CD14-positive monocyte (primary cell): Measurements from ENCODE around the gene TRPM4. TPM values are rescaled to one million over a fixed set of nuclear protein-coding genes. Genes with fewer than 3 reads are reported as not detected.
"Not testable (repeated sequence)": the region's sequence is repeated elsewhere in the genome, so short reads cannot be mapped to it uniquely, and the experiment has no call there.

ENCODE experiments used
- DNase-seq, 3 donors: peaks; one replicate each; pipeline ENCODE4 v3.0.0-alpha.2; 2011 to 2022
- H2AFZ ChIP-seq: 2 replicates; pipeline ENCODE4 v1.6.0; 2012; ENCODE audit warnings: mild to moderate bottlenecking, low read depth, low read length, inconsistent platforms; ENCODE audit not compliant: insufficient read depth, poor library complexity, severe bottlenecking
- H3K27ac ChIP-seq, 2 donors: 1 replicate in 1 of 2; 2 replicates in 1 of 2; pipeline ENCODE4 v1.5.1; 2012 to 2013; ENCODE audit warnings: low read length in 2 of 2, control low read depth in 1 of 2, inconsistent platforms in 1 of 2, low read depth in 1 of 2, mild to moderate bottlenecking in 1 of 2
- H3K27me3 ChIP-seq, 2 donors: one replicate each; pipeline versions ENCODE4 v1.6.0 to v1.6.1; 2011 to 2013; ENCODE audit warnings: low read length in 2 of 2; ENCODE audit not compliant: control insufficient read depth in 2 of 2, insufficient read depth in 2 of 2
- H3K36me3 ChIP-seq, 2 donors: replicated peaks in 1 of 2; 1 replicate in 1 of 2; 2 replicates in 1 of 2; pipeline versions ENCODE4 v1.5.1 to v1.6.1; 2012 to 2013; ENCODE audit warnings: low read length in 2 of 2, control low read depth in 1 of 2, inconsistent platforms in 1 of 2, mild to moderate bottlenecking in 1 of 2; ENCODE audit not compliant: insufficient read depth in 2 of 2, control insufficient read depth in 1 of 2
- H3K4me1 ChIP-seq, 2 donors: 1 replicate in 1 of 2; 2 replicates in 1 of 2; pipeline versions ENCODE4 v1.5.1 to v1.6.1; 2012 to 2013; ENCODE audit warnings: low read length in 2 of 2, control low read depth in 1 of 2, inconsistent platforms in 1 of 2, mild to moderate bottlenecking in 1 of 2, moderate library complexity in 1 of 2; ENCODE audit not compliant: insufficient read depth in 2 of 2, control insufficient read depth in 1 of 2
- H3K4me2 ChIP-seq: replicated peaks from 2 replicates; pipeline ENCODE3; 2012; ENCODE audit warnings: low read length, moderate library complexity, mild to moderate bottlenecking; ENCODE audit not compliant: poor library complexity, severe bottlenecking; ENCODE audit errors: extremely low read depth
- H3K4me3 ChIP-seq, 3 experiments: fragments of 200-600 bp in 1 of 3; sonication (generic) in 1 of 3; replicated peaks in 1 of 3; 1 replicate in 2 of 3; 2 replicates in 1 of 3; pipeline ENCODE4 v1.5.1; 2011 to 2013; ENCODE audit warnings: low read length in 3 of 3, mild to moderate bottlenecking in 3 of 3, control low read depth in 2 of 3, low read depth in 2 of 3, inconsistent platforms in 1 of 3, moderate library complexity in 1 of 3
- H3K79me2 ChIP-seq: 2 replicates; pipeline ENCODE4 v1.6.0; 2012; ENCODE audit warnings: mild to moderate bottlenecking, control low read depth, inconsistent platforms, low read length, moderate library complexity; ENCODE audit not compliant: insufficient read depth
- H3K9ac ChIP-seq: 2 replicates; pipeline ENCODE4 v1.6.0; 2017; ENCODE audit warnings: low read length, mild to moderate bottlenecking; ENCODE audit not compliant: insufficient read depth, poor library complexity, severe bottlenecking
- H3K9me3 ChIP-seq, 2 donors: replicated peaks in 1 of 2; 1 replicate in 1 of 2; 2 replicates in 1 of 2; pipeline versions ENCODE4 v1.5.1 to v1.6.1; 2012 to 2013; ENCODE audit warnings: low read length in 2 of 2, control low read depth in 1 of 2; ENCODE audit not compliant: control insufficient read depth in 1 of 2, insufficient read depth in 1 of 2
- H4K20me1 ChIP-seq: 2 replicates; pipeline ENCODE4 v1.6.0; 2012; ENCODE audit warnings: mild to moderate bottlenecking, low read length, control low read depth, moderate library complexity; ENCODE audit not compliant: insufficient read depth
- H3K27ac Mint-ChIP-seq, 7 donors: one replicate each; pipeline ENCODE4 v1.8.0; 2020; ENCODE audit warnings: mild to moderate bottlenecking in 7 of 7, mixed read lengths in 7 of 7, moderate library complexity in 6 of 7, inconsistent platforms in 2 of 7
- H3K27me3 Mint-ChIP-seq, 3 donors: one replicate each; pipeline ENCODE4 v1.8.0; 2021 to 2022; ENCODE audit warnings: low read depth in 3 of 3, mild to moderate bottlenecking in 3 of 3, mixed read lengths in 3 of 3, moderate library complexity in 3 of 3, inconsistent platforms in 1 of 3
- H3K36me3 Mint-ChIP-seq, 2 donors: one replicate each; pipeline ENCODE4 v1.8.0; 2020; ENCODE audit warnings: mixed read lengths in 2 of 2, inconsistent platforms in 1 of 2, mild to moderate bottlenecking in 1 of 2
- H3K4me1 Mint-ChIP-seq: one replicate; pipeline ENCODE4 v1.8.0; 2020; ENCODE audit warnings: mild to moderate bottlenecking, mixed read lengths
- H3K4me3 Mint-ChIP-seq, 2 donors: one replicate each; pipeline ENCODE4 v1.8.0; 2020; ENCODE audit warnings: mild to moderate bottlenecking in 2 of 2, mixed read lengths in 2 of 2, moderate library complexity in 1 of 2
- H3K9me3 Mint-ChIP-seq, 7 donors: one replicate each; pipeline ENCODE4 v1.8.0; 2020 to 2022; ENCODE audit warnings: mixed read lengths in 7 of 7, mild to moderate bottlenecking in 6 of 7, moderate library complexity in 6 of 7, inconsistent platforms in 2 of 7
- WGBS: methylation state at CpG from one replicate; pipeline ENCODE4 v1.1.5; 2013; ENCODE audit warnings: missing lambda C conversion rate; ENCODE audit not compliant: insufficient coverage; 5-methylcytosine and 5-hydroxymethylcytosine counted together
- intact Hi-C, 2 donors: fragments of 100-400 bp; cut with micrococcal nuclease; formaldehyde crosslinking; loops; one replicate each; pipeline versions ENCODE4 v1.15.0 to v1.15.1; 2023
- polyA plus RNA-seq, 3 donors: library from polyadenylated mRNA; depleted of rRNA in 1 of 3; unstranded in 2 of 3; stranded (reverse) in 1 of 3; fragments of 300-500 nt in 2 of 3; fragments of >200 nt in 1 of 3; fragmentation: Illumina TruSeq in 2 of 3; gene quantifications; 1 replicate in 2 of 3; 2 replicates in 1 of 3; pipeline ENCODE4 v1.2.3, GENCODE V29; 2012 to 2021
- TF ChIP-seq, protein P1 (sequence below): fragments of 200-600 bp; IDR thresholded peaks from one replicate; pipeline ENCODE4 v1.8.0; 2022; ENCODE audit warnings: antibody characterized with exemption, mild to moderate bottlenecking

The TRPM4 gene
- polyA plus RNA-seq, 3 donors, result 6.0 to 6.9 (median 6.6) TPM

DNA sequence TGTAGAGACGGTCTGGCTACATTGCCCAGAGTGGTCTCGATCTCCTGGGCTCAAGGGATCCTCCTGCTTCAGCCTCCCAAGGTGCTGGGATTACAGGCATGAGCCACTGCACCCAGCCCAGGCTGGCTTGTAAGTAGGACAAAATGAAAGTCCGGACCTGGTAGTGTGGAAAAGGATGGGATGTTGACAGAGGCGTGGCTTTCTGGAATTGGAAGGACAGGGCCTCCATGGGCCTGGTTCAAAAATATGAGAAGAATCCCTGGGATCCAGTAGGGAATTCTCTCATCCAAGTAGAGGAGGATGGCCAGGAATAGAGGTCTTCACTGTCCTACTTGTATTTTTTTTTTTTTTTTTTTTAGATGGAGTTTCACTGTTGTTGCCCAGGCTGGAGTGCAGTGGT is 64.9 kb downstream of the TRPM4 start:
- peaks cover 2 to 11% (median 3%) of the 10 kb centered on the region in 3 donors for H3K27me3 Mint-ChIP-seq
- H3K27me3 ChIP-seq, result no peaks in the 10 kb centered on the region
- DNase-seq, result no peak
- WGBS, result 96% methylated on average over 3 of the region's 4 CpGs
- no peaks in the 10 kb centered on the region for H3K4me1 ChIP-seq
- H4K20me1 ChIP-seq, result no peaks in the 10 kb centered on the region
- H3K79me2 ChIP-seq, result no peaks in the 10 kb centered on the region
- H3K36me3 ChIP-seq, result no peaks in the 10 kb centered on the region
- TF ChIP-seq, protein P1, sequence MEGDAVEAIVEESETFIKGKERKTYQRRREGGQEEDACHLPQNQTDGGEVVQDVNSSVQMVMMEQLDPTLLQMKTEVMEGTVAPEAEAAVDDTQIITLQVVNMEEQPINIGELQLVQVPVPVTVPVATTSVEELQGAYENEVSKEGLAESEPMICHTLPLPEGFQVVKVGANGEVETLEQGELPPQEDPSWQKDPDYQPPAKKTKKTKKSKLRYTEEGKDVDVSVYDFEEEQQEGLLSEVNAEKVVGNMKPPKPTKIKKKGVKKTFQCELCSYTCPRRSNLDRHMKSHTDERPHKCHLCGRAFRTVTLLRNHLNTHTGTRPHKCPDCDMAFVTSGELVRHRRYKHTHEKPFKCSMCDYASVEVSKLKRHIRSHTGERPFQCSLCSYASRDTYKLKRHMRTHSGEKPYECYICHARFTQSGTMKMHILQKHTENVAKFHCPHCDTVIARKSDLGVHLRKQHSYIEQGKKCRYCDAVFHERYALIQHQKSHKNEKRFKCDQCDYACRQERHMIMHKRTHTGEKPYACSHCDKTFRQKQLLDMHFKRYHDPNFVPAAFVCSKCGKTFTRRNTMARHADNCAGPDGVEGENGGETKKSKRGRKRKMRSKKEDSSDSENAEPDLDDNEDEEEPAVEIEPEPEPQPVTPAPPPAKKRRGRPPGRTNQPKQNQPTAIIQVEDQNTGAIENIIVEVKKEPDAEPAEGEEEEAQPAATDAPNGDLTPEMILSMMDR, result no peak
- H3K27ac ChIP-seq, result no peak overlapping the region
- H3K9ac ChIP-seq, result no peak overlapping the region
- H3K4me1 Mint-ChIP-seq, result no peaks in the 10 kb centered on the region
- no peak overlapping the region for H3K4me3 Mint-ChIP-seq
- H3K9me3 Mint-ChIP-seq, result no peaks in the 10 kb centered on the region
- H2AFZ ChIP-seq, result no peak overlapping the region
- no peaks in the 10 kb centered on the region for H3K36me3 Mint-ChIP-seq
- H3K9me3 ChIP-seq, result no peaks in the 10 kb centered on the region
- H3K4me3 ChIP-seq, result no peak overlapping the region
- intact Hi-C loops, result no loop called here
- H3K4me2 ChIP-seq, result no peak overlapping the region
- H3K27ac Mint-ChIP-seq, result no peak overlapping the region

DNA sequence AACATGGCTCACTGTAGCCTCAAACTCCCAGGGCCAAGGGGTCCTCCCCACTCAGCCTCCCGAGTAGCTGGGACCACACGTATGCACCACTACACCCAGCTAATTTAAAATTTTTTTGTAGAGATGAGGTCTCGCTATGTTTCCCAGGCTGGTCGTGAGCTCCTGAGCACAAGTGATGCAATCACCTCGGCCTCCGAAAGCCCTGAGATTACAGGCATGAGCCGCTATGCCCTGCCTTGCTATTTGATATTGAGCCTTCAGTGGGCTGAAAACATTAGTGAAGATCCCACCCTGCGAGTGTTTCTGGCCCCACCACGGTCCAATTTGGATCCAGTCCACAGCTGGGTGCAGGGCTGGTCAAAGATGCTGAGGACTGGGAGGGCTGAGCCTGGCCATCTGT is 65.9 kb downstream of the TRPM4 start:
- WGBS, result 78% methylated on average over 7 of the region's 9 CpGs
- H3K27me3 ChIP-seq, result no peaks in the 10 kb centered on the region
- H3K27ac ChIP-seq, result no peak overlapping the region
- no peaks in the 10 kb centered on the region for H3K36me3 Mint-ChIP-seq
- no peak overlapping the region for H3K4me3 Mint-ChIP-seq
- H3K9ac ChIP-seq, result no peak overlapping the region
- H3K9me3 Mint-ChIP-seq, result no peaks in the 10 kb centered on the region
- H3K4me1 ChIP-seq, result no peaks in the 10 kb centered on the region
- no peak overlapping the region for H3K4me3 ChIP-seq
- H3K4me2 ChIP-seq, result no peak overlapping the region
- H3K27me3 Mint-ChIP-seq, result peaks cover 4 to 11% (median 5%) of the 10 kb centered on the region in 3 donors
- intact Hi-C loops, result no loop called here
- no peak for DNase-seq
- H3K9me3 ChIP-seq, result no peaks in the 10 kb centered on the region
- H3K27ac Mint-ChIP-seq, result no peak overlapping the region
- no peaks in the 10 kb centered on the region for H3K4me1 Mint-ChIP-seq
- H3K79me2 ChIP-seq, result no peaks in the 10 kb centered on the region
- H4K20me1 ChIP-seq, result no peaks in the 10 kb centered on the region
- H3K36me3 ChIP-seq, result no peaks in the 10 kb centered on the region
- no peak overlapping the region for H2AFZ ChIP-seq
- TF ChIP-seq, protein P1, result no peak

DNA sequence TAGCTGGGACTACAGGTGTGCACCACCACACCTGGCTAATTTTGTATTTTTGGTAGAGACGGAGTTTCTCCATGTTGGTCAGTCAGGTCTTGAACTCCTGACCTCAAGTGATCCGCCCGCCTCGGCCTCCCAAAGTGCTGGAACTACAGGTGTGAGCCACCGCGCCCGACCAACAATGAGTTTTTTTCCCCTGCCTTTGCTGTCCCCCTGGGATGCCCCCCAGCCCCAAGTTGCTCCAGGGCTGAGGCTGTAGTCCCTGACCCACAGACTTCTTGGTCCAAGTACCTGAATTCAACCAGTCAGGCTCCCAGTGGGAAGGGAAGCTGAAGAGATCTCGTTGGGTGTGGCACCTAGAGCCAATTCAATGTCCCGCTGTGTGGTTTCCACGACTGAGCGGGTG is 66.8 kb downstream of the TRPM4 start:
- intact Hi-C loops, H3K9me3 Mint-ChIP-seq, H3K27ac ChIP-seq, DNase-seq, H3K4me1 Mint-ChIP-seq, H2AFZ ChIP-seq, H3K27ac Mint-ChIP-seq, H3K36me3 Mint-ChIP-seq, H3K4me2 ChIP-seq, H3K4me3 Mint-ChIP-seq, H3K36me3 ChIP-seq, H3K4me3 ChIP-seq, H3K9ac ChIP-seq, H3K79me2 ChIP-seq, H4K20me1 ChIP-seq, H3K9me3 ChIP-seq, H3K4me1 ChIP-seq, H3K27me3 ChIP-seq: not testable (repeated sequence)
- peaks cover 4 to 11% (median 8%) of the 10 kb centered on the region in 3 donors for H3K27me3 Mint-ChIP-seq
- 89% methylated on average over 11 of the region's 11 CpGs for WGBS
